Cardiac fibroblast (primary cell): ENCODE data around the gene PNPLA1.

Experiments used
- DNase-seq, 2 donors: peaks; one replicate each; pipeline versions ENCODE4 v3.0.0 to v3.0.0-alpha.2; 2010; ENCODE audit warnings: low read depth in 2 of 2
- H3K4me3 ChIP-seq, 2 donors: replicated peaks in 1 of 2; 1 replicate in 1 of 2; 2 replicates in 1 of 2; pipeline ENCODE4 v1.5.1; 2011; ENCODE audit warnings: low read depth in 2 of 2, low read length in 2 of 2, mild to moderate bottlenecking in 2 of 2, moderate library complexity in 1 of 2
- CTCF ChIP-seq: IDR thresholded peaks from one replicate; pipeline ENCODE4 v1.5.1; 2011; ENCODE audit warnings: low read depth, mild to moderate bottlenecking, low read length, inconsistent platforms

Gene PNPLA1

GRCh38 chr6:36301085-36301658 is 31.3 kb downstream of the PNPLA1 start:
- DNase-seq = peak in 1 of 2 donors; percentile 30
- no peak for TF ChIP-seq CTCF

GRCh38 chr6:36301781-36302180 is 31.9 kb downstream of the PNPLA1 start:
- H3K4me3 ChIP-seq = no peak overlapping the region
- no peak for TF ChIP-seq CTCF

More at GRCh38 chr6:36301085-36301658, 31.3 kb downstream of the PNPLA1 start:
- H3K4me3 ChIP-seq = no peak overlapping the region

GRCh38 chr6:36302227-36302976 is 32.5 kb downstream of the PNPLA1 start:
- DNase-seq = peak; percentile 92 to 94
- TF ChIP-seq CTCF = peak; percentile 92

More at GRCh38 chr6:36301781-36302180, 31.9 kb downstream of the PNPLA1 start:
- DNase-seq = peak in 1 of 2 donors; percentile 38

GRCh38 chr6:36305885-36306284 is 36.0 kb downstream of the PNPLA1 start:
- H3K4me3 ChIP-seq = no peak overlapping the region
- TF ChIP-seq CTCF = no peak

More at GRCh38 chr6:36302227-36302976, 32.5 kb downstream of the PNPLA1 start:
- H3K4me3 ChIP-seq = no peak overlapping the region

GRCh38 chr6:36306375-36306774 is 36.5 kb downstream of the PNPLA1 start:
- no peak for TF ChIP-seq CTCF
- DNase-seq = no peak
- H3K4me3 ChIP-seq = no peak overlapping the region

More at GRCh38 chr6:36305885-36306284, 36.0 kb downstream of the PNPLA1 start:
- no peak for DNase-seq

- no peak for TF ChIP-seq CTCF
- no peak overlapping the region for H3K4me3 ChIP-seq
- no peak for DNase-seq
These were observed 38.7 kb downstream of the PNPLA1 start for GRCh38 chr6:36308514-36308913.
